GM18520 (cell line): Measurements from ENCODE around the gene STAU1.

ENCODE experiments used
- ATAC-seq: cut with Tn5 transposase; IDR thresholded peaks from one replicate; pipeline ENCODE4 v1.9.1; 2021; ENCODE audit not compliant: unreplicated experiment

Gene STAU1

DNA sequence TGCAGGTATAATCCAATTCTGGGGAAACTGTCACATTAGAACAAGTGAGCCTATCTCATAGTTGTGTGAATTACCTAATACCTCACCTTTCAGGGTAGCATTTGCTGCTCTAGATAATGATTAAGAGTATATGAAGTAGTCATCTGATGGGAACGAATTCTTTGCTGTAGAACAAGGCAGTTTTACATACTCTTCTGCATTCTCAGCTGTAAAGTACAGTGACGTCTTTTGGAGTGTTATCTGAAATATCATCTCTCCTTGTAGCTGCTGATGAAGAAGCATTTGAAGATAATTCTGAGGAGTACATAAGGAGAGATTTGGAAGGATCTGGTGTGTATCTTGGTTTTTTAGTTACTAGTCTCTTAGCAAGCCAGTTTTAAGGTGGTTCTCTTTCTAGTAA is 113.6 kb downstream of the STAU1 start:
- ATAC-seq = no peak
